HEK293 (cell line): ENCODE data around the gene ZDHHC6.

Experiments used
- CTCF ChIP-seq: fragments of 450-650 bp; formaldehyde crosslinking; IDR thresholded peaks from 2 replicates; pipeline ENCODE4 v1.5.1; 2016; ENCODE audit warnings: missing biosample characterization, missing genetic modification characterization
- ZBTB8A ChIP-seq: fragments of 450-650 bp; formaldehyde crosslinking; IDR thresholded peaks from 2 replicates; pipeline ENCODE4 v1.5.1; 2016; ENCODE audit warnings: missing biosample characterization, missing genetic modification characterization

- TF ChIP-seq CTCF (tag by site-specific recombination): no peak
- TF ChIP-seq ZBTB8A (tag by site-specific recombination): no peak
These were observed 25.0 kb downstream of the ZDHHC6 start for GRCh38 chr10:112421731-112422130.
